HG02884 (cell line): ENCODE measurements around the gene STK24.

ENCODE experiments used
- ATAC-seq: cut with Tn5 transposase; IDR thresholded peaks from one replicate; pipeline ENCODE4 v1.9.1; 2021; ENCODE audit warnings: mild to moderate bottlenecking, moderate library complexity; ENCODE audit not compliant: unreplicated experiment

STK24 gene

DNA sequence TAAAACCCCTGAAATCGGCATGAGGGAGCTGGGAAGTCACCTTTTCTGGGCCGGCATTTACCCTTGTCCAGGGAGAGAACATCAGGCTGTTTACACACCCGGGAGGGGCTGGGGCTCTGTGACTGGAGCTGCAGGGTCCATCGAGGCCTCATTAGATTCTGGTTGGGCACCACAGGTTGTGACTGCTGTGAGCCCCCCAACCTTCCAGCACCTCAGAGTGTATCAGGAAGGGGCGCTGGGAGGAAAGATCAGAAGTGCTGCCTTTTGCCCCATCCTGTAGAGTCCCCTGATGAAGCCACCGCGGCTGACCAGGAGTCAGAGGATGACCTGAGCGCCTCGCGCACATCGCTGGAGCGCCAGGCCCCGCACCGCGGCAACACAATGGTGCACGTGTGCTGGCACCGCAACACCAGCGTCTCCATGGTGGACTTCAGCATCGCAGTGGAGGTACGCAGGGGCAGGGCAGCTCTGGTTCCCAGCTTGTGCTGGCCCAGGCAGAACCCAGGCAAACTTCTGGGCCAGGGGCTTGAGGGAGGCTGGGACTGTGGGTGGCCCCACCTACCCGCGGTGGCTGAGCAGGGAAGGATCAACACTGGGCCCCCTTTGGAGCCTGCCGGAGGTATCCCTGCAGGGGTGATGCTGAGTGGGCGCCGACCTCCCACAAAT, 136.4 kb downstream of the STK24 start:
- no peak for ATAC-seq

- ATAC-seq = no peak
Measured at GRCh38 chr13:98439896-98440295, 137.0 kb downstream of the STK24 start.

DNA sequence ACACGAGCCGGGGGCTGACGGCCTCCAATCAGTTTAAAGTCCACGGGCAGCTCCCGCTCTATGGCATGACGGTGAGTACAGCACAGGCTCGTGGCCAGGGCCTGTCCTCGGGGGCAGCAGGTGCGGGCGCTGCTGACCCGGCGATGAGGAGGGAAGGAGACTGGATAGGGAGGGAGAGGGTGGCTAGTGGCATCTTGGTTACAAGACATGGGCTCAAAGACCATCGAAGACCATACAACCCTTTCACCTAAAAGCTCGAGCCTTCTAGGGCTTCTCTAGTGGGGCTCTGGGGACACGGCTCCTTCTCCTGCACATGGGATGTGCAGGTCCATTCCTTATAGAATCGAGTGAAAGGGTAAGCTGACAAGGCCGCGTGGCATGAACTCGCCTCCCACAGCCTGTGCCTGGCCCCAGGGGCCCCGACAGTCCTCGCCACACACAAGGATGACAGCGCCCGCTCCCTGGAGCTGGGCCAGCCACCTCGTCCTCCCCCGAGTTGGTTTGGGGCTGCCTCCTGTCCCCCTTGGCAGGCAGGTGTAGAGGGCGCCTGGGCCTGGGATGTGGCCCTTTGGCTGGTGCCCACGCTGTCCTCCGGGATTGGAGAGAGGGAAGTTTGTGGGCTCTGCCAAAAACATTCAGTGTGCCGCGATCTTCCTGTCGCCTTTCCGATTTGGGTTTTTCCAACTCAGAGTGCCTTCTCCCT, 137.6 kb downstream of the STK24 start:
- ATAC-seq = no peak

DNA sequence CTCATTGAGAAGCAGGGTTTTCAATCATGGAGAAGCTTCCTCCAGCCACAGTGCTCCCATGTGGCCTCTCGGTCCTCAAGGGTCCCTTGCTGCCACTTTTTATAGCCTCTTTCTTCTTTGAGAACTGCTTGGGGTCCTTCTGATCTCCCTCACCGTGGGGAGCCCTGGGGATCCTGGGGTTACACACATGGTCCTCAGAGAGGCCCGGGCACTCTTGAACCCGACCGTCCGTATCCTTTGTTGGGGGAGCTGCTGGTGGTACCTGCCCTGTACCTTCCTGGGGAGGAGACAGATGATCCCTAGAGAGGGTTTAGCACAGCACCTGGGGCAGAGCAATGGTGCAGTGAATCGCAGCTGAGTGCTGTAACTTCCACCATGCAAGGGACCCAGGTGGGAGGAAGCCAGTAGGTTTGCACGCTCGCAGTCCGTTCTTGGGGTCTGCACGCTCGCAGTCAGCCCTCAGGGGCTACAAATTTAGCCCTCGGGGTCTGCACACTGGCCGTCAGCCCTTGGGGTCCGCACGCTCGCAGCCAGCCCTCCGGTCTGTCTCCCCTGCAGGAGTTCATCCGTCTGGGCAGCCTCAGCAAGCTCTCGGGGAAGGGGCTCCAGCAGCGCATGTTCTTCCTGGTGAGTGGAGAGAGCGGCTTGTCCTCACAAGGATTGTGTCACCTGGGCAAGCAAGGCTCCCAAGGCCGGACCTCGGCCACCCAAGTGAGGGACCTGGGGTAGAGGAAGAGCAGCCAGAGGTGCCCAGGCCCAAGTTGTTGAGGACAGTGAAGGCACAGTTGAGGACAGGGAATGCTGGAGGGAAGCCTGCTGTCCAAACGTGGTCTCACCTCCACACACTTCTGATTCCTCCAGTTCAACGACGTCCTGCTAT, 138.4 kb downstream of the STK24 start:
- ATAC-seq = no peak

DNA sequence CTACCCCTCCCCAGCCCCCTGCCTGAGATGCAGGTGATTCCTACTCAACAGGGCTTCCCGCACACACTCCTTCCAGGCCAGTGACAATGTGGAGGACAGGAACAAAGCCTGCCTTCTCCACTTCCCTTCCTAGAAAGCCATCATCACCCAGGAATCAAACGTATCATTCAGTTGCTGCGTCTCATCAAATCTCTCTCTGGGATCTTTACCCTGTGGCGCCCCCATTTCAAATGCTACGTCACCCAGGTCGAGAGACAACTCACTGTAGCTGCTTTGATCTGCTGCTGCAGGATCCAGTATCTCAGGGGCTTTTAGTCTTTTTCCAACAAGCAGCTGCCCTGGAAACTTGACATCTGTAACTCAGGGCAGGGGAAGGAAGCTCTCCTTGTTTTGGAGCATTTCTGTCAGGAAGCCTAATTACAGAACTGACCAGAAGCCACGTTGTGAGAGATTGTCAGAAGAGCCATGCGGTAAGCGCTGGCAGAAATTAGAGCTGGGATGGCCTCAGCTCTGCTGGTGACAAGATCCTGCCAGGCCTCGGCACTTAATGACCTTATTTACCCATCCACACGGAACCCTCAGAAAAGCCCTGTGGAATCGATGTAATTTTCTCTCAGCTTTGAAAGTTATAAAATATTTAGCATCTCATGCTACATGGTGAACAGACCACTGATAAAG, 140.5 kb downstream of the STK24 start:
- no peak for ATAC-seq

GRCh38 chr13:98435376-98435775, 141.5 kb downstream of the STK24 start:
- no peak for ATAC-seq

GRCh38 chr13:98434060-98434459, 142.8 kb downstream of the STK24 start:
- ATAC-seq = no peak

DNA sequence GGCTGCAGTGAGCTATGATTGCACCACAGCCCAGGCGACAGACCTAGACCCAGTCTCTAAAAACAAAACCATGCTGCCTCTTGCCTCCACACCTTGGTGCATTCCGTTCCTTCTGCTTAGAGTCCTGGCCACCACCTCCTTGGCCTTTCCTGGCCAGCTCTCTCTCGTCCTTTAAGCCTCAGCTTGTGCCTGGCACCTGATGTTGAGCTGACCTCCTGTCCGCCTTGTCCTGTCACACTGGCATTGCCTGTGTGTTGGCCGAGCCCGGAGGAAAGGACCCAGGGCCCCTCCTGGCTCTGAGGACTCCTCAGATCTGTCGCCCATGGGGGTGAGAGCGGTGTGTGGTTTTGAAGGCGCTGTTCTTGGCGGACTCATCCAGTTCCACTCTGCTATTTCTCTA, 143.3 kb downstream of the STK24 start:
- no peak for ATAC-seq

DNA sequence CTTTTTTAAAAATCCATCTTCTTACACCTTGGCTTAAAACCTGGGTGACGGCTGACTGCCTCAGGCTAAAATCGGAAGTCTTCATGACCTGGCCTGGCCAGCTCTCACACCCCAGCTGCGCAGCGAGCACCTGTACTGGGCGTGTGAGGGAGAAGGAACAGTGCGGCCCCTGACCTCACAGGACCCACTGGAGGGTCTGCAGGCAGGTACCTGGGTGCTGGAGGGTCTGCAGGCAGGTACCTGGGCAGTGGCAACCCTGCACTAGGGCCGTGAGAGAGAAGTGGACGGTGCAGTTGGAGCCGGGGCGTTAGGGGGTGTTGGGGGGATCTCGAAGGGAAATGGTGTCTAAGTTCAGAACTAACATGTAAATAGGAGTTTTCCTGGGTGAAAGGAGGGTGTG, 144.3 kb downstream of the STK24 start:
- ATAC-seq = no peak

DNA sequence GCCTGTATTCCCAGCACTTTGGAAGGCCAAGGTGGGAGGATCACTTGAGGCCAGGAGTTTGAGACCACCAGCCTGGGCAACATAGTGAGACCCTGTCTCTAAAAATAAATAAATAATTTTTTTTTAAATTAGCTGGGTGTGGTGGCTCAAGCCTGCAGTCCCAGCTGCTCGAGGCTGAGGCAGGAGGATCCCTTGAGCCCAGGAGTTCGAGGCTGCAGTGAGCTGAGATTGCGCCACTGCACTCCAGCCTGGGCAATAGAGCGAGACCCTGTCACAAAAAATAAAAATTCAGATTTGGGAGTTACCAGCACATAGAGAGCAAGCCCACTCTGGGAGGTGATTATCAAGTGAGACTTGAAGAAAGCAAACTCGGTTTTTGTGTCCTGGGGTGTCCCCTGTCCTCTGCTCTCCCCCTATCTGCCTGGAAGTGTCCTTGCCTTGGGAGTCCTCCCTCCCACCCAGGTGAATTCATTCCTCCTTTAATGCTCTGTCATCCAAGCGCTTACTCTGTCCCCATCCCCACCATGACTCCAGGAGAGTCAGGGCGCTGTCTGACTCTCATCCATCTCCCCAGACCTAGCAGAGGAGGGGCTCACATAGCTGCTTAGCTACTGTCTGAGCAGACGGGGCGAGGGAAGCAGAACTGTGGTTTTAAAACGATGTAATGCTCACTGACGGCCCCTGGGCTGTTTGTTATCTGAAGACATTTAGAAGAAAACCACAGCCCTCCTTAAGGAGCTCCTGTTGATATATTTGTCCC, 146.8 kb downstream of the STK24 start:
- no peak for ATAC-seq

DNA sequence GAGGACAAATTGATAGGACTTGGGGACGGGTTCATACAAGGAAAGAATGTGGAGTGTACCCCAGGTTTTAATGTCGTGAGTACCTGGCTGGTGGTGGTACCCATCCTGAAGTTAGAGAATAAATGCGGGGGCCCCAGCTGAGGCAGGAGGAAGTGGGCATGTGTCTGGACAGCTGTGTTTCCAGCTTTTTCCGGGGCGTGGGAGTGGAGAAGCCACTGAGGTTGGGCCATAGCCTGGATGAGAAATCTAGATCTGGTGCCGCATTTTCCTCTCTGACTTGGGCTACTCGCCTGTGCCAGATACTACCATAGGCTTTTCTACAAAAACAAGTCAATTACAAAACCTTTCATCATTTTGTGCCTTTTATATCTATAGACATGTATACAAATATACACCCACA, 147.4 kb downstream of the STK24 start:
- ATAC-seq = no peak

GRCh38 chr13:98429081-98429480, 147.8 kb downstream of the STK24 start:
- ATAC-seq = no peak

GRCh38 chr13:98428256-98428966, 148.5 kb downstream of the STK24 start:
- no peak for ATAC-seq

- no peak for ATAC-seq
Measured at GRCh38 chr13:98427331-98427995, 149.4 kb downstream of the STK24 start.

GRCh38 chr13:98423417-98423816, 153.5 kb downstream of the STK24 start:
- no peak for ATAC-seq

GRCh38 chr13:98422046-98422445, 154.9 kb downstream of the STK24 start:
- ATAC-seq = no peak

- no peak for ATAC-seq
Measured at GRCh38 chr13:98420554-98421175, 156.2 kb downstream of the STK24 start.

GRCh38 chr13:98419786-98420553, 156.9 kb downstream of the STK24 start:
- ATAC-seq = no peak
